Adrenal gland (tissue), 5 donors: Measurements from ENCODE around the gene NF1.

Experiments
- CTCF ChIP-seq, 6 experiments: fragments of 450-650 bp in 4 of 6; fragments of 200-600 bp in 2 of 6; sonication (generic) in 1 of 6; IDR thresholded peaks; 1 replicate in 5 of 6; 2 replicates in 1 of 6; pipeline versions ENCODE4 v1.5.1 to v1.8.0; 2016 to 2021; ENCODE audit warnings: antibody characterized with exemption in 6 of 6, mild to moderate bottlenecking in 2 of 6, moderate library complexity in 1 of 6
- POLR2A ChIP-seq, 2 donors: fragments of 450-650 bp; IDR thresholded peaks; one replicate each; pipeline ENCODE4 v1.6.1; 2017; ENCODE audit warnings: antibody characterized with exemption in 2 of 2, mild to moderate bottlenecking in 2 of 2, moderate library complexity in 1 of 2
- donor health status: DM: no; HTN: no; CAD: no.

- TF ChIP-seq POLR2A (IDR thresholded peaks at IDR 0.05) = no peak
- TF ChIP-seq CTCF (IDR thresholded peaks at IDR 0.05) = no peak
Observed at GRCh38 chr17:31251105-31251969, 156.6 kb downstream of the NF1 start.
